ENCODE results near the gene BYSL.
A peak's percentile ranks its signal among the peaks of the same experiment; 100 is the strongest.
"Not testable (repeated sequence)": the region's sequence is repeated elsewhere in the genome, so short reads cannot be mapped to it uniquely, and the experiment has no call there.

Gene BYSL

DNA sequence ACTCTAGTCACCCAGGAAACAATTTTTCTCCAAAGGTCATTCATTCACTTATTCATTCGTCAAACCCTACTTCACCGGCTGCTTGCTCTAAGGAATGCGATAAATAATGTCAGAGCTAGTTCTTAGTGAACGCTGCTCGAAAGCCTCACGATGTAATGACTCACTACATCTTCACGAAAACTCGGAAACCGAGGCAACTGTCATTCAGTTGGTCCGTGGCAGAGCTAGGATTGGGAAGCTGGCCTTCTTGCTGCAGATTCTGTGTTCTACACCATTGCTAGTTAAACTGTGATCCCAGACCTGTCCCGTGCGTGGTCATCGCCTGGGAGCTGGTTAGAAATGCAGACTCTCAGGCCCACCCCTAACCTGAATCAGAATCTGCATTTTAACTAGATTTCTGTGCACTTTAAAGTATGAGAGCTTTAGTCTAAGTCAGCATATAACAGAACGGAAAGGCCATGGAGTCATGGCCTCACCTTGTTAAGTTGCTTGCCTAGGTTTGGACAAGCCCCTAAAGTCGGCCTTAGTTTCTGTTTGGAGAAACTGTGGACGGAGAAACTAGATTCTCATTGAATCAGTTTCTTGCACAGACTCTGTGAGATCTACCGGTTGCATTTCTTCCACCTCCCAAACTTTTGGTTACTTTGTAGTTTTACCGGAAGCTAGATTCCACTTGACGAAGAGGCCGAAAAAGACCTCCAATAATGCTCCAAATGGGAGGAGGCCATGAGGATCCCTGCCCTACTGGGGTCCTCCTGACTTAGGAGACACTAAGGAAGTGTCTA is 21.0 kb downstream of the BYSL start:
- peak; percentile 74 for DNase-seq

DNA sequence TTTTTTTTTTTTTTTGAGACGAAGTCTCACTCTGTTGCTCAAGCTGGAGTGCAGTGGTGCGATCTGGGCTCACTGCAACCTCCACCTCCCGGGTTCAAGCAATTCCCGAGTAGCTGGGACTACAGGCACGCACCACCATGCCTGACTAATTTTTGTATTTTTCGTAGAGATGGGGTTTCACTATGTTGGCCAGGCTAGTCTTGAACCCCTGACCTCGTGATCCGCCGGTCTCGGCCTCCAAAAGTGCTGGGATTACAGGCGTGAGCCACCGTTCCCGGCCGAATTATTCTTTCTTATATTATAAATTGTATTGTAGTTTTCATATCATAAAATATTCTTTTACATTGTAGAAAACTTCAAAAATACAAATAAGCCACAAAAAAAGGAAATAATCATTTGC is 21.6 kb downstream of the BYSL start:
- DNase-seq: not testable (repeated sequence)

DNA sequence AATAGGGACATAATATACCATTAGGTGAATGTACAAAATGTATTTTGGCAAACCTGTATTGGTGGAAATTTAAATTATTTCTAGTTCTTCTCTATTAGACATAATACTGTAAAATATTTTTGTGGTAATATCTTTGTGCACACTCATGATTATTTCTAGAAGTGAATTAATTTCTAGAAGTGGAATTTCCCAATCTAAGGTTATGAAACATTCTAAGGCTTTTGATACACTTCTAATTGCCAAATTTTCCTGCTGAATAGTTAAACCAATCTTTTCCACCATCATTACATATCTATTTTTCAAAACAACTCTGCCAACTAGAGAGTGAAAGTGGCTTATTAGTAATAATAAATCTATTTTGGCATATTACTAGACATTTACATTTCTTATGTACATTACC is 22.2 kb downstream of the BYSL start:
- DNase-seq: no peak

DNA sequence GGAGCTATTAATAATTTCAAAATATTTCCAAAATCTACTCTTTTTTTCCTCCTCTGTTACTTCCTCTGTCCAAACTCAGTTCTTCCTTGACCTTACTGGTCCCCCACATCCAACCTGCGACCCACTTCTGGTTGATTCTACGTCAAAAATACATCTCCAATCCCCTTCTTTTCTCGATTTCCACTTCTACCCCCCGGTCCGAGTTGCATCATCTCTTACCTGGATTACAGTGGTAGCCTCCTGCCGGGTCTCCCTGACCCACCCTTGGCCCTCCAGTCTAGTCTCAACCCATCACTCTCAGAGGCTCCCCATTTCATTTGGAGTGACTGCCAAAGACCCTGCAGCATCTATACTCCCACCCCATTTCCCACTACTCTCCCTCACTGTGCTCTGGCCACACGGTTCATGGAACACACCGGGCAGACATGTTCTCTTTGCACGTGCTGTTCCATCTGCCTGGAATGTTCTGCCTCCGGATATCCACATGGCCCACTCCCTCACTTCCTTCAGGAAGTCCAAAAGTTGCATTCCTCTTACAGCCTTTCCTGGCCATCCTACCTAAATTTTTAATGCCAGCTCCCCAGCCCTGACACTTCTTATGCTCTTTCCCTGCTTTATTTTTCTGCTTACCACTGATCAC is 26.4 kb downstream of the BYSL start:
- no peak for DNase-seq

DNA sequence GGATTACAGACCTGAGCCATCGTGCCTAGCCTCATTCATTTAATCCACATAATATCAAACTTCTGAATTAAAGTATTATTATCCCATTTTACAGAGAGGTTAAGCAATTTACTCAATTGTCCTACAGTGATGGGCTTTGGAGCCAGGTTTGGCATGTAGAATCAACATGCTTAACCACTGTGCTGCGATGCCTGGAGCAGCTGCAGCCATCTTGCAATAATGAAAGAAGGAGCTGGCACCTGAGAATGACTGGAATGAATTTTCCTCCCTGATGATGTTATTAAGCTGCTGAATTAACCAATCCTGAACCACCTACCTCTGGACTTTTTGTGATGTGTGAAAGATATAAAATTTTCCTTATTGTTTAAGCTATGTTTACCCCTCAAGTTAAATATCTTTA is 33.4 kb downstream of the BYSL start:
- no peak for DNase-seq

DNA sequence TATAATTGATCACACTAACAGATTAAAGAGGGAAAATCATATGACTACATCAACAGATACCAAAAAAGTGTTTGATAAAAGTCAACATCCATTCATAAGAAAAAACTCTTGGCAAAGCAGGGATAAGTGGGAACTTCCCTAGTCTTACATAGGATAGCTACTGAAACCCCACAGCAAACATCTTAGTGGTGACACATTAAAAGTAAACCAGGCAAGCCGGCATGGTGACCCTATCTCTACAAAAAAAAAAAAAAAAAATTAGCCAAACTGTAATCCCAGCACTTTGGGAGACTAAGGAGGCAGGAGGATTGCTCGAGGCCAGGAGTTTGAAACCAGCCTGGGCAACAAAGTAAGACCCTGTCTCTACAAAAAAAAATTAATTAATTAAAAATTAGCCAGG is 34.1 kb downstream of the BYSL start:
- DNase-seq: no peak

DNA sequence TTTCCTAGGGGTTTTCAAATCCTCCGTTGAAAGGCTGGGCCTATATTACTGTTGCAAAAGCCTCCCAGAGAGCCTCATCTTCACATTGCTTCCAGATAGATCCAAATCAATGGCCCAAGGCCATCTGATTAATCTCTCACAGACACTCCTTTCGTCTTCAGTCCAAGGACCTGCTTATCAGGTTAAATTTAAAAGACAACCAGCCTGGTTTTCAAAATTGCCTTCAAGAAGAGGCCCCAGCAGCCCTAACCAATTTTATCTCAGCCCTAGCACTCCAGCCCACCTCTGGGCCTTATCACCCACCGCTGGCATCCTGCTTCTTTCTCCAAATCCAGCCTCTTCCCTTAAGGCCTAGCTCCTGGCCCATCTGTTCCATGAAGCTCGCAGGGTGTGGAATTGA is 35.8 kb downstream of the BYSL start:
- no peak for DNase-seq

DNA sequence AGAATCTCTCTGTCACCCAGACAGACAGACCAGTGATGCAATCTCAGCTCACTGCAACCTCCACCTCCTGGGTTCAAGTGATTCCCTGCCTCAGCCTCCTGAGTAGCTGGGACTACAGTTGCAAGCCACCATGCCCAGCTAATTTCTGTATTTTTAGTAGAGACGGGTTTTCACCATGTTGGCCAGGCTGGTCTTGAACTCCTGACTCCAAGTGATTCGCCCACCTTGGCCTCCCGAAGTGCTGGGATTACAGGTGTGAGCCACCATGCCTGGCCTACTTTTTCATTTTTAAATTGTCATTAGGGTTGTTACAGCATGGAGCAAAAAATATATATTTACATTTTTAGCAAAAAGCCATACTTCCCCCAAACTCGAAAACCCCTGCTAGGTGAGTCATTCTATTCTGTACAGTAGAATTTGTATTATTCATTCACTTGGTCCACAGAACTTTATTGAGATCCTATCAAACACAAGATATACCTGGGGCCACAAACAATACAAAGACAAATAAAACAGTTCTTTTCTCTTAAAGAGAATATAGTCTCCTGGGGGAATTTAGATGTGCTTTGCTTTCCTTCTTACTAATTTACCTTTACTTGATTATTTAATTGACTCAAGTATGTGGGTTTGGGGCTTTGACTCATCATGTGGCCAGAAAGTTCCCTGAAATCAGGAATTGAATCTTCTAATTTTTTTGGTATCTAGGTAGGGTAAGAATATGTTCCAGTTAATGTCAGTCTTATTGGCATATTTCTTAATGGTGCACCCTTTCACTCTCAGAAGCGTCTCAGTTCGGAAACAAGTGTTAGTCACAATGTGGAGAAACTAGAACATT is 36.9 kb downstream of the BYSL start:
- no peak for DNase-seq

DNA sequence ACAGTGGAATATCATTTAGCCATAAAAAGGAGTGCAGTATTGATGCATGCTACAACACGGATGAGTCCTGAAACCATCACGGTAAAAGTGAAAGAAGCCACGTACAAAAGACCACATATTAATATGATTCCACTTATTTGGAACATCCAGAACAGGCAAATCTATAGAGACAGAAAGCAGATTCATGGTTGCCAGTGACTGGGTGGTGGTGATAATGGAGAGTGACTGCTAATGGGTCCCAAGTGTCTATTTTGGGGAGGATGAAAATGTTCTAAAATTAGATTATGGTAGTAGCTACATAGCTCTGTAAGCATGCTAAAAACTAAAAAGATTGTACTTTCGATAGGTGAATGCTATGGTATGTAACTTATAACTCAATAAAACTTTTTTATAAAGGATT is 38.7 kb downstream of the BYSL start:
- no peak for DNase-seq

DNA sequence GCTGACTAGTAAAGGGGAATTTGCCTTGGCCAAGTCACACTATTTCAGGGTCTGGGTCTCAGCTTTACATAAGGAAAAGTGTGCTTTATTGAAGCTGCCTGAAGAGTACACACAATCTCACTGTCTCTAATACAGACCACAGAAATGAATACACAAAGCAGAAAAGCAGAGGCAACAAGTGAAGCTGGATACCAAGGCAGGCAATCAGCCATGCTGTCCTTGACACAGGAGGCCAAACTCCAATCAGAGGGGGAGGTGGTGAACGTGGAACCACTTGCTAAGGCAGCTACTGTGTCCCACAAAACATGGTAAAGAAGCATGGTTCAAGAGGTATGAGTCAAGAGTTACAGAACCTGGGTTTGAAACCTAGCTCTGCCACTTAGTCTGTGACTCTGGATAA is 42.1 kb downstream of the BYSL start:
- DNase-seq: peak; percentile 42

DNA sequence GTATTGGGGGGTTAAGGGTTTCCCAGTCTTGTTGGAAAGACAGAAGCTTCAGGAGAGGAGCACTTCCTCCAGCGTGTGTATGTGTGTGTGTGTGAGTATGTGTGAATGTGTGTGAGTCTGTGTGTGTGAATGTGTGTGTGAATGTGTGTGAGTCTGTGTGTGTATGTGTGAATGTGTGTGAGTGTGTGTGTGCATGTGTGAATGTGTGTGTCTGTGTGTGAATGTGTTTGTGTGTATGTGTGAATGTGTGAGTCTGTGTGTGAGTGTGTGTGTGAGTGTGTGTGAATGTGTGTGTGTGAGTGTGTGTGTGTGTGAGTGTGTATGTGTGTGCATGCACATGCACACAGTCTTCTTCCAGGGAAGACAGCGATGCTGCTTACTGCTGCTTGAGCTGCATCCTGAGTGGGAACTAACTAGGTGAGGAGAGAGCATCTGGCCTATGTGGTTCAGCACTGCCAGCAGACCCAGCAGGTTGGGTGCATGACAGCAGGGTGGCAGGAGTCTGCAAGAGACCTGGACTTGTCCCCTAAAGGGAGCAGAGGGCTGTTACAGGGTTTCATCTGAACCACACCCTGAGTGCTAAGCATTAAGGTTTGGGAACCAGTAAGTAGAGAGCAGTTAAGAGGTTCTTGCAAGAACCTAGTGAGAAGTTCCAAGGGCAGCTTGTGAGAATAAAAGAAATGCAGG is 43.0 kb downstream of the BYSL start:
- DNase-seq: peak; percentile 48

DNA sequence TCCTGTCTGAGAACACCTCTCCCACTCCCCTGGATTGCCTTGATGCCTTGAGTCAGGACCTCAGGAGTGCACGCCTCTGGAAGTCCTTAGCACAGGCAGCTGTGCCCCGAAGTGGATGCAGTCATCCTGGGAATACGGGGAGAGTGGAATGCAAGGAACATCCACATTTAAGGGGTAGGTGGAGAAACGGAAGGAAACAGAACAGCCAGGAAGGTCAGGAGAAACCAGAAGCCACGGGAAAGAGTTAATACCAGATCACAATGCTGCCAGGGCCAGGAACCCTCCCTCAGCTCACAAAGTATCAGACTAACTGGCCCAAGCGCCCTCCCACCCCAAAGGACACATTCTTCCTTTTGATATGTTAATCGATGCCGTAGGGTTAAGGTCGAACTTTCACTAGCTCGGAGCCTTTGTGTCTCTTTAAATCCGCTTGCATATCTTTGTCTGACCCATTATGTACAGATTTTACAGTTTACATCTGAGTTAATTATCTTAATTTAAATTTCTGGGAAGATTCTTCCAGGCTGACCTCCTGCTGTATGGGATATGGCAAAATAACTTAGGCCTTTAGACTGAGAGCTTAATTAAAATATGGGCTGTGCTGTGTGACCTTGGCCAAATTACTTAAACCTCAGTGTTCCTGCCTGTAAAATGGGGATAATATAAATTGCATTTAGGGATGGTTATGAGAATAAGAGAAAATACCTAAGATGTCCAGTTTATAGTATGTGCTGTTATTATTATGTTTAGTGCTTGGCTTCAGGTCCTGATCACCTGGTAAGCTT is 44.3 kb downstream of the BYSL start:
- peak; percentile 28 for DNase-seq

DNA sequence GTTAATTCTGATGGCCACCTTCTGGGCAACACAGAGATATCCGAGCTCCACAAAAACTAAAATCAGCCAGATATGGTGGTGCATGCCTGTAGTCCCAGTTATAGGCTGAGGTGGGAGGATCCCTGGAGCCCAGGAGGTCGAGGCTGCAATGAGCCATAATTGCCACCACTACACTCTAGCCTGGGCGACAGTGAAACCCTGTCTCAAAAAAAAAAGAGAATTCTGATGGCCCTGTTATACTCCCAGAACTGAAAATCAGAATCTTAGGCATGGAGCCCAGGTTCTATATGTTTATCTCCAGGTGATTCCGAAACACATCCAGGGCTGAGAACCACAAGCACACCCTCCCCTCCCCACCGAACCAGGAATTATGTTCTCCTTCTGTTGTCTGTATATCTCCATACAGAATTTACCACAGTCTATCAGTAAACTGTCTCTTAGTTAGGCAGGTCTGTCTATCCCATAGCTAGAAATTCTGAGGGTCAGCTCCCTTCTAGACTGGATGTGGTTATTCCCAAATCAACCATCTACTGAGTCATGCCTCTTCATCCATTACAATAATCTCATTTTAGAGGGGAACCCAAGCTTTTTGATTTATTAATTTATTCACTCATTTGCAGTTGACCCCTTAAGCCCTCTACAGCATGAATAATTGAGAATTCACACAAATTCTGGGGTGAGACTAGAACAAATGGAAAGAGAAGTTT is 45.1 kb downstream of the BYSL start:
- peak; percentile 24 for DNase-seq

DNA sequence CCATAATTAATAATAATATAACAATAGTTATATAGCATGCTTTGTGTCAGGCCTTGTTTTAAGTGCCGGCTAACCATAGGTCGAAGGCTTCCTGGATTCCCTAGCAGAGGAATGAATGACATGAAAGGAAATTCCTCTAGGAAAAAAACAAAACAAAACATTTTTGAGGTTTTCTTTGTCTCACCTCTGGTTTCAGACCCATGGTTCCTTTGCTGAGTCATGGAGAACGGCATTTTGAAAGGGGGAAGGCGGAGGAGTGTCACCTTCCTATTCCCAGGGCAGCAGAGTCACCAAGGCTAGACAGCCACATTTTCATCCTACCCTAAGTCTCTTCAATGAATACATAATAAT is 45.6 kb downstream of the BYSL start:
- peak; percentile 24 for DNase-seq

DNA sequence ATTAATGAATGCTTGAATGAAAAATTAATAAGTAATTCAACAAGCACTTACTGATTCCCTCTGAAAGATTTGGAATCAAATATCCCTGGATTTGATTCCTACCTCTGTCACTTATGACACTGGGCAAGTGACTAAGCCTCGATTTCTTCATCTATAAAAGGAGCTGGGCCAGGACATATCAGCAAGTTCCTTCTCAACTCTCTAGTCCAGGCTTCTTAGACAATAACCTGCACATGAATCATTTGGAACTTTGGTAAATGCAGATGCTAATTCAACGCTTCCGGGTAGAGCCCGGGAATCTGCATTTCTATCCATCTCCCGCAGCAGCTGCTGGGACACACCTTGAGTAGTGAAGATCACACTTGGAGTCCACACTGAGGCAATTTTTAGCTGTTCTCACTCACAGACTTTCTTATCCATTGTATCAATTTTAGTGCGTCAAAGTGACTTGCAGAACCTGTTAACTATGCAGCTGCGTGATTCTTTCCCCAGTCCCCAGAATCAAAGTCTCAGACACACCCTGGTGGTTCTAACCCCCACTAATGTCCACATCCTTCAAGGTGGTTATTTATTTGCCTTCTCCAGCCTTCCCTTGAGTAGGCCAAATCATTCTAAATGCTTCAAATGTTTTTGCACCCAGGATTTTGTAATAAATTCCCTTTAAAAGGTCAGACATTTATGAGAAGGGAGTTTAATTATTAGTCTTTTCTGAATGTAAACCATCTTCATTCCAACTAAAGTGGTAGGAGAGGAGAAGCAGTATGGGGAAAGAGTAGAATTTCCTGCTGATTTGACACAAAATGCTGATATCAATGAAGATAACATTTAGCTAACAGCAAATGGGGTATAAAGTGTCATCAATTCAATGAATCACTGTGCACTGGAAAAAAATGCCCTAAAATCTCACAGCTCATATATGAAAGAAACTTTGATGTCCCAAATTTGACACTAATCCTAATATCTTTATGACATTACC is 46.3 kb downstream of the BYSL start:
- no peak for DNase-seq

DNA sequence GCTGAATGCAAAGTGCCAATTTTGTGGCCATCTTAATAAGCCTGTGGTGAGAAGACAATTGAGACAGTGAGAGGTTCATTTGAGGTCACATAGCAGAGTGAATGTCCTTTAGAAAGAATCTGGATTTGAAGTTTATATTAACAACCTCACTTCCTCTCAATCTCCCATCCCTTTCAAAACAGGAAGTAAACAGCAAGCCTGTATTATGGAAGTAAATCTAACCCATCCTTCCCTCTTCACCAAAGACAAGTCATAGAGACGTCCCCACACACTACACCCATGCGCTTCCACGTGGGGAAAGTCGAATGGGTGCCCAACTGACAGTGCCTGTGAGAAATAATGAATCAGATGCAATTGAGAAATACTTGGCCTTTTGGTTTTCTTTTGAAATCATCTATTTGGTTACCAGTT is 49.1 kb downstream of the BYSL start:
- peak; percentile 79 for DNase-seq

DNA sequence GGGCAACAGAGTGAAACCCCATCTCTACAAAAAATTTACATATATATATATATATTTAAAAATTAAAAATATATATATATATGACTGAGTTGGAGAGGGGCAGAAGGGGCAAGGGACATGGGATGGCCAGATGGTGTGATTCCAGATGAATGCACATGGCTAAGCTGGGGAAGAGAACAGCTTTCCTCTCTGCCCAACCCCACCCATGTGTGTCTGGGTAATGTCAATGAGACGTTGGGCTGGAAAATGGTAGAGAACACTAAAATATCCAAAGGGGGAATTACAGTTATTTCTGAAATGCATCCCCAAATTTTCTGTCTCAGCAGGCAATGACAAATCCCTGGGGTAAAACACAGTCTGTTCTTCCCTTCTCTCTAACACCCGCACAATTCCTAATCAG is 51.5 kb downstream of the BYSL start:
- DNase-seq: no peak

DNA sequence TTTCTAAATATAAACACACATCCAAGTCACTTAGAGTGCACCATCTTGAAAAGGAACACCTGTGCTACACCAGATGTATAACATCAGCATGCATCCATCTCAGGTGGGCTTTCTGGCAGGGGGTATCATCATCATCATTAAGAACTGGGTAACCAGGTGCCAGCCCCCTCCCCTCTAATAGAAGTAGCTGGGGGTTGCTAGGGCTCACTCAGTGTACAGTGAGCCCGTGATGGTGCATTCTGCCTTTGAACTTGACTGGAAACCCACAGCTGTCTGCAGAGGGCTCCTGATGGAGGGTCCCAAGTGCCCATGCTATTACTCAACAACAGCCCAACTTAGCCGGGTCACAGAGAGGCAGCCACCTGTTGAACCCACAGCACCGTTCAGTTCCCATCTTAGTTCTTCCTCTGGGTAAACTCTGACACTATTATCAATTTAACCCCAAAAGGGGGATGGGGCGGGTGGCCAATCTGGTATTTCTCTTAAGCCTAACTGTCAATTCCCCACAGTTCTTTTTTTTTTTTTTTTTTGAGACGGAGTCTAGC is 53.1 kb downstream of the BYSL start:
- peak; percentile 37 for DNase-seq

DNA sequence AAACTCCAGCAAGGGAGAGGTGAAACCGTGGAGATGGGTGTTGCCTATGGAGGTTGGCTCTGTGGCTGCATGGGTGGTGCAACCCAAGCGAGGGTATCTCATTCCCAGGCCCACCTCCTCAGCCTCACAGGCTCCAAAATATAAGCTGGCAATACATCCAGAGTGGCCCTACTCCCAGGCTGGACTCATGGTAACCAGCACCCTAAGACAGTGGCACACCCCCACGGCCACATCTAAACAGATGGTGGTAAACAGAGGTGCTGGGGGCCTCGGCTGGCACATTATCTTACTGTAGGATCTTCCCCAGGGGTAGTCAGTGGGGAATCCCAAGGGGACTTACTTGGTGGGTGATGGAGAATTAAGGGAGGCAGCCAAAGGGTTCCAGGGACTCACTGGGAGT is 54.0 kb downstream of the BYSL start:
- DNase-seq: peak; percentile 62

DNA sequence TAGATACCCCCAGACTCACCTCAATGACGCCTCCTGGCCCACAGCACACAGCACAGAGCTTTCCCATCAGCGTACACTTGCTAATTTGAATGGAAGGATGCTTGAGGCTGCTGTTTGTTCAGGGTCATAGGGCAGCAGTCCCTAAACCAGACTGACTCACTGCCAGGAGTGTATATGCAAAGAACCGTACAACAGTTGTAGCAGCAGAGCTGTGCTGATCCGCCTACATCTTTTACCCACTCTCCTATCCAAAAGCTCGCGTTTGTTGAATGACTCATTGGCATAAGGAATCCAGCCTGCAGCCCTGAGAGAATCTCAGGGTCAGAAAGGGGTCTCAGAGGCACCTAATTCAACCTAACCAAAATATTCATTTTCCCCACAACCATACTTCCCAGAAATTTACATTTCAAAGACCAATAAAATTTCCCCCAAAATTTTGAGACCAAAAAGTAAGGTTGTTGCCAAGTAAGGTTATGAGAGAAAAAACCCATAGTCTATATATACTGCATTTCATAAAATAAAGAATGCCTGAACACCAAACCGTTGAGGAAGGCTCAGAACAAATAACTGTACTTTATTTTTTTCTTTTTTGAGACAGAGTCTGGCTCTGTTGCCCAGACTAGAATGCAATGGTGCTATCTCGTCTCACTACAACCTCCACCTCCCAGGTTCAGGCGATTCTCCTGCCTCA is 55.6 kb downstream of the BYSL start:
- DNase-seq: peak; percentile 67
